ENCODE measurements around the gene TLK1. TPM values are rescaled to one million over a fixed set of nuclear protein-coding genes. Genes with fewer than 3 reads are reported as not detected.

Gene TLK1
- total RNA-seq, 1 donor from 2014 or later, result 45.7 TPM

- TF ChIP-seq CTCF (IDR thresholded peaks at IDR 0.05; ENCODE audit: partially characterized antibody, unreplicated experiment), result no peak
- Mint-ChIP-seq H3K4me1 (ENCODE audit: low read depth, unreplicated experiment) (no peaks in the 10 kb centered on the region), H3K9me3 (ENCODE audit: unreplicated experiment) (no peaks in the 10 kb centered on the region), H3K36me3 (ENCODE audit: unreplicated experiment) (no peaks in the 10 kb centered on the region), H3K4me3 (ENCODE audit: unreplicated experiment) (no peak overlapping the region), H3K27ac (ENCODE audit: unreplicated experiment) (no peak overlapping the region), H3K27me3 (ENCODE audit: unreplicated experiment) (no peaks in the 10 kb centered on the region)
- DNase-seq, result no peak
Measured at GRCh38 chr2:171205551-171205950, 44.9 kb upstream of the TLK1 start.

- Mint-ChIP-seq H3K27ac (ENCODE audit: unreplicated experiment) (no peak overlapping the region), H3K4me1 (ENCODE audit: low read depth, unreplicated experiment) (no peaks in the 10 kb centered on the region), H3K36me3 (ENCODE audit: unreplicated experiment) (no peaks in the 10 kb centered on the region), H3K9me3 (ENCODE audit: unreplicated experiment) (no peaks in the 10 kb centered on the region), H3K27me3 (ENCODE audit: unreplicated experiment) (no peaks in the 10 kb centered on the region), H3K4me3 (ENCODE audit: unreplicated experiment) (no peak overlapping the region)
- TF ChIP-seq CTCF (IDR thresholded peaks at IDR 0.05; ENCODE audit: partially characterized antibody, unreplicated experiment), result no peak
- no peak for DNase-seq
Measured at GRCh38 chr2:171201767-171202166, 41.1 kb upstream of the TLK1 start.

GRCh38 chr2:171201271-171201670, 40.6 kb upstream of the TLK1 start:
- no peak for TF ChIP-seq CTCF (IDR thresholded peaks at IDR 0.05; ENCODE audit: partially characterized antibody, unreplicated experiment)
- no peaks in the 10 kb centered on the region for H3K27me3 Mint-ChIP-seq (ENCODE audit: unreplicated experiment)
- H3K4me3 Mint-ChIP-seq (ENCODE audit: unreplicated experiment), result no peak overlapping the region
- no peaks in the 10 kb centered on the region for H3K4me1 Mint-ChIP-seq (ENCODE audit: low read depth, unreplicated experiment)
- H3K9me3 Mint-ChIP-seq (ENCODE audit: unreplicated experiment), result no peaks in the 10 kb centered on the region
- H3K27ac Mint-ChIP-seq (ENCODE audit: unreplicated experiment), result no peak overlapping the region
- DNase-seq, result no peak
- no peaks in the 10 kb centered on the region for H3K36me3 Mint-ChIP-seq (ENCODE audit: unreplicated experiment)

- TF ChIP-seq CTCF (IDR thresholded peaks at IDR 0.05; ENCODE audit: partially characterized antibody, unreplicated experiment), result no peak
- DNase-seq, result no peak
- no peaks in the 10 kb centered on the region for H3K4me1 Mint-ChIP-seq (ENCODE audit: low read depth, unreplicated experiment)
- H3K36me3 Mint-ChIP-seq (ENCODE audit: unreplicated experiment), result no peaks in the 10 kb centered on the region
- no peak overlapping the region for H3K4me3 Mint-ChIP-seq (ENCODE audit: unreplicated experiment)
- H3K27ac Mint-ChIP-seq (ENCODE audit: unreplicated experiment), result no peak overlapping the region
- H3K9me3 Mint-ChIP-seq (ENCODE audit: unreplicated experiment), result no peaks in the 10 kb centered on the region
- H3K27me3 Mint-ChIP-seq (ENCODE audit: unreplicated experiment), result no peaks in the 10 kb centered on the region
Measured at GRCh38 chr2:171200469-171200868, 39.8 kb upstream of the TLK1 start.

- H3K4me3 Mint-ChIP-seq (ENCODE audit: unreplicated experiment), result no peak overlapping the region
- no peaks in the 10 kb centered on the region for H3K27me3 Mint-ChIP-seq (ENCODE audit: unreplicated experiment)
- no peak for TF ChIP-seq CTCF (IDR thresholded peaks at IDR 0.05; ENCODE audit: partially characterized antibody, unreplicated experiment)
- H3K9me3 Mint-ChIP-seq (ENCODE audit: unreplicated experiment), result no peaks in the 10 kb centered on the region
- no peaks in the 10 kb centered on the region for H3K4me1 Mint-ChIP-seq (ENCODE audit: low read depth, unreplicated experiment)
- no peaks in the 10 kb centered on the region for H3K36me3 Mint-ChIP-seq (ENCODE audit: unreplicated experiment)
- DNase-seq, result no peak
- H3K27ac Mint-ChIP-seq (ENCODE audit: unreplicated experiment), result no peak overlapping the region
Measured at GRCh38 chr2:171191021-171191420, 30.3 kb upstream of the TLK1 start.

All from glutamatergic neuron (in vitro differentiated cells).